Caki2 (cell line): ENCODE measurements around the gene C11orf21. TPM values are rescaled to one million over a fixed set of nuclear protein-coding genes. Genes with fewer than 3 reads are reported as not detected.
"Not testable (repeated sequence)": the region's sequence is repeated elsewhere in the genome, so short reads cannot be mapped to it uniquely, and the experiment has no call there.

ENCODE experiments used
- DNase-seq: peaks from one replicate; pipeline ENCODE4 v3.0.0-alpha.2; 2015; ENCODE audit warnings: low read depth
- in situ Hi-C: cut with HindIII; loops from 2 replicates; pipeline ENCODE4 v1.10.0; 2016; ENCODE audit warnings: low sequenced_read_pairs, low pct_unique_long_range_greater_than_20kb, mixed read lengths
- total RNA-seq: library from RNA; depleted of rRNA; stranded (reverse); fragments of >200 nt; shearing (Covaris generic); gene quantifications from 2 replicates; pipeline ENCODE4 v1.2.3, GENCODE V29; 2014; ENCODE audit warnings: low replicate concordance

C11orf21 gene
- total RNA-seq, 1 experiment from 2014 or later, result 0.68 TPM

- DNase-seq, result no peak
- in situ Hi-C loops, result no loop called here
These were observed 635 bp downstream of the C11orf21 start for GRCh38 chr11:2300936-2301630.

- in situ Hi-C loops, result no loop called here
- no peak for DNase-seq
These were observed 1.3 kb downstream of the C11orf21 start for GRCh38 chr11:2300290-2300935.

- no peak for DNase-seq
- in situ Hi-C loops, result no loop called here
These were observed 1.9 kb downstream of the C11orf21 start for GRCh38 chr11:2299773-2300172.

DNA sequence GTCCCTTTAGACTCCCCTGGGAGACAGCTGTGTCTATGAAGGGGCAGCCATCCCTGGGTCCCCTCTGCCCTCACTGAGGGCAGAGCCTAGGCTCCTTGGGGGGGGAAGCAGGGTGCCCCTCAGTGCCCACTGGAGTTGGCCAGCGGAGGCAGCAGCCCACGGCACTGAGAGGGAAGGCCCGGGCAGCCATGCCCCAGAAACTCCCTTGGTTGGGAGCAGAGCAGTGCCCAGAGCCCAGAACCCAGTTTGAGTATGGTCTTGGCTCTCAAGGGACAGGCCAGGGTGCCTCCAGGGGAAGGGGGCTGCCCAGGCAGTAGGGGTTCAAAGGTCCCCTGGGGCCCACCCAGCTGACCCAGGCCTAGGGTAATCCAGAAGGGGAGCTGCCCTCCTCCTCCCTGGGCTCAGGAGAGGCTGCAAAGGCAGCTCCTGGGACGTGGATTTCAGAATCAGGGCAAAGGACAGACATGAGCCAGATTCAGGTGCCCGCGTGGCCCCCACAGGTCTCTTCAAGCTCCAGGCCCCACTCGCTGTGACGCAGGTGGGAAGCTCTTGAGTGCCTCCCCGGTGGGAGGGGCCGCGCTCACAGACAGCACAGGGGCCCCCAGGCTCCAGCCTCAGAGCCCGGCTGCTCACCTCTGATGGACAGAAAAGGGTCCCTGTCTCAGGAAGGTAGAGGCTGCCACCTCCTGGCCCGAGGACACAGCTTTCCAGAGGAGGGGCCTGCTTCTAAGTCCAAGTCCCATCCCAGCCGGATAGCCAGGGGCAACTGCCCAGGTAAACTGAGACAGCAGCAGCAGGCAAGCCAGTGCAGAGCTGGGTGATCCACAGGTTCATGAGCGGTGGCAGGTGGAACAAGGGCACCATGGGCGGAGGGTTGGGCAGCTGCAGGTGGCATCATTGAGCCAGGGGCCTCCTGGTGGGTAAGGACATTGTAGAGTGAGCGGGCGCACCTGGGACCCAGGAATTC, 2.6 kb downstream of the C11orf21 start:
- no peak for DNase-seq

GRCh38 chr11:2298131-2298794, 3.5 kb downstream of the C11orf21 start:
- DNase-seq, result no peak
- in situ Hi-C loops, result no loop called here

More for the DNA sequence above, 2.6 kb downstream of the C11orf21 start:
- in situ Hi-C loops, result no loop called here

DNA sequence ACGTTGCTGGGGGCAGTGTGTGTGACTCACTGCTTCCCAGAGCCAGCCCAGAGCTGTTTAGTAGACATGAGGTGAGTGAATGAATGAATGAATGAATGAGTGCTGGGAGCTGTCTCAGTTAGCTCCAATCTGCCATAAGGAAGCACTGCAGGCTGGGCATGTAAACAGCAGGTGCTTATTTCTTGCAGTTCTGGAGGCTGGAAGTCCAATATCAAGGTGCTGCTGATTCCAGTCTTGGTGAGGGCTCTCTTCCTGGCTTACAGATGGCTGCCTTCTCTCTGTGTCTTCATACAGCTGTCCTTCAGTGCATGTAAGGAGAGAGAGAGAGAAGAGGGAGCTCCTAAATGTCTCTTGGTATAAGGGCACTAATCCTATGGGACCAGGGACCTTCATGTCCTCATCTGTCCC, 4.1 kb downstream of the C11orf21 start:
- DNase-seq, result no peak
- in situ Hi-C loops, result no loop called here

DNA sequence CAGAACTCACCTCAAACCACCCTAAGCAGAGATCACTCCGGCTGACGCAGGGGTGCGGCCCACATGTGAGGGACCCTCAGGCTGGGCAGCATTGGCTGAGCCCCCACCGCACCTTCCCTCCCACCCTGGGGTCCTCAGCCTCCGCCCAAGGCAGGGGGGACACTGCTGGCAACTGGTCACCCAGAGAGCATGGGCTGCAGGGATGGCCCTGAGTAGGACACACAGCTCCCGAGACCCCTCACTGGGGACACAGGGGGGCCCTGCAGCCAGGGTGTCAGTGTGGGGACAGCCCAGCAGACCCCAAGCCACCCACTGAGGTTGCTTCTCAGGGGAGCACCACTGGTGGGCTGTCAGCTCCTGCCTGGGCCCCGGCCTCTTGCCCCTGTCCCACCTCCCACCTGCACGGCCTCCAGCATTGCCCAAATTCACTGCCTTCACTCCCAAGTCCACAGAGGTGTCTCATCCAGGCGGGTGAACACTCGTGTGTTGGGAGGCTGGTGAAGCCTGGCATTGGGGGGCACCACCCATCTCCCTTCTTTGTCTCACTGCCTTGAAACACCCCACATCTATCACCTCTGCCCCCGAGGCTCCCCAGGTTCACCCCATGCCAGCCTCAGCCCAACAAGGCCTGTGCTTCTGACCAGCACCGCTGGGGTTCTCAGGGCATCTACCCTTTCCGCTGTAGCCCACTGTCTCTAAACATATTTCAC, 4.7 kb downstream of the C11orf21 start:
- in situ Hi-C loops, result no loop called here
- DNase-seq, result no peak

- in situ Hi-C loops, result no loop called here
- no peak for DNase-seq
These were observed 5.5 kb downstream of the C11orf21 start for GRCh38 chr11:2295971-2296912.

DNA sequence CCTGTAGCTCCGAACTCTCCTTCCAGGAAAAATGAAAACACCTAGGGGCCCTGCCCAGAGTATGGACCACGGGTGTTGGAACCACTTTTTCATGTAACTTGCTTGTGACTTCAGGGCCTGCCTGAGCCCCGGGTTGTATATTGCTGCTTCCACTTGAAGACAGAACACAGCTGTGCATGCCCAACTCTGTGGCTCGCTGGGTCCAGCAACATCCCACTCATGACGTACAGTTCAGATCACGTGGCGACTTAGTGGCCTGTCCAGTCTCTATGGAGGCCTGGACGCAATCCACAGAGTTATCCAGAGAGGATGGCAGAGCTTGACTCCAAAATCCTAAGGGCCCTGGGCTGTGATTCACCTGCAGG, 6.8 kb downstream of the C11orf21 start:
- no peak for DNase-seq
- in situ Hi-C loops, result no loop called here

DNA sequence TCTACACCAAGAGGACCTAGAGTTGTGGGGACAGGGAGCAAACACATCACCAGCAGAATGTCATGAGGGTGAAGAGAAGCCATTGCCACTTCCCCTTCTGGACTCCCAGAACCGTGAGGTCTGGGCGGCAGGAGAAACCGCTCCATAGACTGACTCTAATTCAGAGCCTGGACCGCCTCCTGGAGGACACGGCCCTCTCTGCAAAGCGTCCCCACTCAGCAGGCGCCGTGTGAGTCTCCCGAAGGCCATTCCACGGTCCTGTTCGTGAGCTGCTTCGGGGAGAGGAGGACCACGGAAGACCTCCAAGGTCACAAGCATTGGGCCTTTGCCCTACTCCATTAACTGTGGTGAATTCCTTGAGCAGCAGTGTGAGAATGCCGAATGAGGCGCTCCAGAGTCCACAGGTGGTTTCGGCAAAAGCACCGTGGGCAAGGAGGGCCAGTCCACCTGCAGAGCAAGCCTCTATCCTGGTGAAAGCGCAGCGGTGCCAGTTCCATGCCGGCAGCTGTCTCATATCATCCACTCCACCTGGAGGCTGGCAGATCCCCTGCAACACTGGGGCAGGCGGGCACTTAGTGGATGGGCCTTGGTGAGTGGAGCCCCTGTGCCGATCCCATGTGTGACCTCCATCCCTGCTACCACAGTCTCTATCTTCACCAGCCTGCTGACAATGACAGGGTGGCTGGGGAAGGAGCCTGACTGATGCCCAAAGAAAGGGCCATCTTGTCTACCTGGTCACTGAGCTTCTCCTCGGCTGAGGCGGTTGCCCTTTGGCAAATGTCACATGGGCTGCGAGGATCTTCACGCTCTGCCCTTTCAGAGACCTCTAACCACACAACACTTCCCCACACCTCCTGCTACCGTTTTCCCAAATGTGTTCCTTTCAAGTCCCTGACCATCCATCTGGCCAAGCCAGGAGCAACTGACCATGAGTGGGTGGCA, 7.5 kb downstream of the C11orf21 start:
- no peak for DNase-seq
- in situ Hi-C loops, result no loop called here

- in situ Hi-C loops, result no loop called here
- no peak for DNase-seq
These were observed 8.2 kb downstream of the C11orf21 start for GRCh38 chr11:2293531-2293971.

- no peak for DNase-seq
- in situ Hi-C loops, result no loop called here
These were observed 11.3 kb downstream of the C11orf21 start for GRCh38 chr11:2290351-2290841.

- no peak for DNase-seq
- in situ Hi-C loops, result no loop called here
These were observed 11.9 kb downstream of the C11orf21 start for GRCh38 chr11:2289859-2290258.

GRCh38 chr11:2289350-2289749, 12.4 kb downstream of the C11orf21 start:
- in situ Hi-C loops, result no loop called here
- DNase-seq, result no peak

DNA sequence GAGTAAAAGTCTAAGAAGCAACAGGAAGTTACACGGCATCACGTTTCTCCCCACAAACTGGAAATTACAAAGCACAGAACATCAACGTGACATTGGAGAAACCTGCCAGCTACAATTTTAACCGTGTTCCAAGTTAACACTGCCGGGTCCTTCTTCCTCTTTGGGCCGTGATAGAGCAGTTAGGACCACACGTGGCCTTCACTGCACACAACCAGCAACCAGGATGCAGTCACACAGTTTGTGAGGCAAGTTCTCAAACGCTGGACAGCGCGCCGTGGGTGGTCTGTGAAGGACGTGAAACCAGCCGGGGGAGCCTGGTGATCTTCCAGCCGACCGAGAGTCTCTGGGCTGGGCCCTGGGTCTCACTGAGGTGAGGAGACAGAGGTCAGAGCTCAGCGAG, 14.6 kb downstream of the C11orf21 start:
- no peak for DNase-seq
- in situ Hi-C loops, result no loop called here

- in situ Hi-C loops, result not testable (repeated sequence)
These were observed 15.4 kb downstream of the C11orf21 start for GRCh38 chr11:2286350-2286749.

More at GRCh38 chr11:2286350-2286749, 15.4 kb downstream of the C11orf21 start:
- not testable (repeated sequence) for DNase-seq
